SW480 (cell line): ENCODE data around the gene SMARCD2.
A peak's percentile ranks its signal among the peaks of the same experiment; 100 is the strongest.
"Not testable (repeated sequence)": the region's sequence is repeated elsewhere in the genome, so short reads cannot be mapped to it uniquely, and the experiment has no call there.

ENCODE experiments used
- DNase-seq: peaks from one replicate; pipeline ENCODE4 v3.0.0-alpha.2; 2016; ENCODE audit warnings: low spot score

SMARCD2 gene

DNA sequence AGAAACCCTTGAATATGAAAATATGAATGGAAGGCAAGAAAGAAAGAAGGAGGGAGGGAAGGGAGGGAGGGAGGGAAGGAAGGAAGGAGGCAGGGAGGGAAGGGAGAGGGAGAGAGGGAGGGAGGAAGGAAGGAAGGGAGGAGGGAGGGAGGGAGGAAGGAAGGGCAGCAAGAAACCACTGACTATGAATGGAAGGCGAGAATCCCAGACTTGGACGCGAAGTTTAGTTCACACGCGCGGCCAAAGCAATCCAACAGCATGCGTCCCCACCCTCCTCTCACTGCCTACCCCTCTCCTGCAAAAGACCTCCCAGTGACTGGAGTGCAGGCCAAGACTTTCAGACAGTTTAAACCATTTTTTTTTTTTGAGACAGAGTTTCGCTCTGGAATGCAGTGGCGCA is 7.9 kb upstream of the SMARCD2 start:
- DNase-seq = no peak

DNA sequence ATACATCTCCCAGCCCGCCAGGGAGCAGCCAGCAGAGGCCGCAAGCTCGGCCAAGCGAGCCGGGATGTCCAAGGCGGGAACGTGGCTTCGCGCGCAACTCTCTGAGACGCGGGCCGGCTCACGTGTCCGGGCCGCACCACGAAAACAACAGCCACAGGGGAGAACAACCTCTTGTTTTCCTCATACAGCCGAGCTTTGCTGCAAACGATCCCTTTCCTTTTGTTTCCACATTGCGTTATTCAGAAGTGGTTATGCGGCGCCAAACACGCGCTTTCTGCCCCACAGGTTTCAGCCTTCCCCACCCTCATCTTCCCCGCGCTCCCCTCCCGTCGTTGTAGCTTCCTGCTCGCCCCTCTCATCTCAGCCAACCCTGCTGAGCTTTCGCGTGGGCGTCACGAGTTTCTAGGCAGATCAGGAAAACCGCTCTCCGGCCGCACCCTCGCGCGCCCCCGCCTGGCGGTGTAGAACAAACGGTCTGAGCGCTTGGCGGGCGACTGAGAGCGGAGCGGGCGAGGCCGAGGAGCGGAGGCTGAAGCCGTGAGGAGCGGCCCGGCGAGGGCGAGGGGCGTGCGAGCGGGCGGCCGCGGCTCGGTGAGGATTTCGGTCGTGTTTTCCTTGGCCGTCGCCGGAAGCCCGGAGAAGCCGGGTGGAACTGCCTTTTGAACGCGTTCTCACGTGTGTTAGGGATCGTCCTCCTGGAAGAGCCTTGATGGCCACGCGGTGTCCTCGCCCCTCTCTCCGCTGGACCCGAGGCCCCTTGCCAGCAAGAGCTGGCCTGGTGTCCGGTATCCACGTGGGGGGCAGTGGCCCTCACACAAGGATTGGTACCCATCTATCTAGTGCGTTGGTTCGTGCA is 6.6 kb upstream of the SMARCD2 start:
- peak; percentile 95 for DNase-seq

DNA sequence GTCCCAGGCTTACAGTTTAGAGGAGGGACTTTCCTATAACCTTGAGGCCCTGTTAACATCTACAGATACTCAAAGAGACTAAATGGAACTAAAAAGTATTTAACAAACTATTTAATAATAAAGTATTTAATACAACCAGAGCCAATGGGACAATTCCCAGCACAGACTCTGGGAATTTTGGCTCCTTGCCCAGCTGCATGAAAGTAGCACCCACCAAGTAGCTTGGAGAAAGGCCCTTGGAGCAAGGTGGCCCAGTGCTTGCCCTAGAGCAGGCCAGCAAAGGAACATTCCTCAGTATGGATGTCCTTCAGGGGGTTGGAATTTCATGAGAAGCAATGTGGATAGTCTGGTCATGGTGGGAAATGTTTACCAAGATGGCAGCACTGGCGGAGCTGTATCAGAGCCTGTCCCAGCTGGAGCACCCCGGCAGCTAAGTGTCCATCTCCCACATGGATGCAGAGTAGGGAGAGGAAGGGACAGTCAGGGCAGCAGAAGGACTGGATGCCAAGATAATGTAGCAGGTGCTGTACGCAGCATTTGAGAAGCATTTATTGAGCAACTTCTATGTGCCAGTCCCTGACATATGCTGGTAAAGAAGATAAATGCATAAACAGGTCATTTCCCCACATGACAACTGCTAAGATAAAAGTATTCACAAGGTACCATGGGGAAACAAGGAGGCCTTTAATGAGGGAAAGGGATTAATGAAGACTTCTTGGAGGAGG is 5.2 kb upstream of the SMARCD2 start:
- DNase-seq = no peak

DNA sequence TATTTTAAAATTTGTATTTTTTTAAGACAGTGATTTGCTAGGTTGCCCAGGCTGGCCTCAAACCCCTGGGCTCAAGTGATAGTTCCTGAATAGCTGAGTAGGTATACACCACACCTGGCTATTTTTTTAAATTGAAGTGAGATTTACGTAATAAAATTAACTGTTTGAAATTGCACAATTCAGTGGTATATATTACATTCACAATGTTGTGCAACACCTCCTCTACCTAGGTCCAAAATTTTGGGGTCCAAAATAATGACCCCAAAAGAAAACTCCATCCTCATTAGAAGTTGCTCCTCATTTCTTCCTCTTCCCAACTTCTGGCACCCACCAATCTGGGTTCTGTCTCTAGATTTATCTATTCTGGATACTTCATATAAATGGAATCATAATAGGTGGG is 3.0 kb upstream of the SMARCD2 start:
- no peak for DNase-seq

DNA sequence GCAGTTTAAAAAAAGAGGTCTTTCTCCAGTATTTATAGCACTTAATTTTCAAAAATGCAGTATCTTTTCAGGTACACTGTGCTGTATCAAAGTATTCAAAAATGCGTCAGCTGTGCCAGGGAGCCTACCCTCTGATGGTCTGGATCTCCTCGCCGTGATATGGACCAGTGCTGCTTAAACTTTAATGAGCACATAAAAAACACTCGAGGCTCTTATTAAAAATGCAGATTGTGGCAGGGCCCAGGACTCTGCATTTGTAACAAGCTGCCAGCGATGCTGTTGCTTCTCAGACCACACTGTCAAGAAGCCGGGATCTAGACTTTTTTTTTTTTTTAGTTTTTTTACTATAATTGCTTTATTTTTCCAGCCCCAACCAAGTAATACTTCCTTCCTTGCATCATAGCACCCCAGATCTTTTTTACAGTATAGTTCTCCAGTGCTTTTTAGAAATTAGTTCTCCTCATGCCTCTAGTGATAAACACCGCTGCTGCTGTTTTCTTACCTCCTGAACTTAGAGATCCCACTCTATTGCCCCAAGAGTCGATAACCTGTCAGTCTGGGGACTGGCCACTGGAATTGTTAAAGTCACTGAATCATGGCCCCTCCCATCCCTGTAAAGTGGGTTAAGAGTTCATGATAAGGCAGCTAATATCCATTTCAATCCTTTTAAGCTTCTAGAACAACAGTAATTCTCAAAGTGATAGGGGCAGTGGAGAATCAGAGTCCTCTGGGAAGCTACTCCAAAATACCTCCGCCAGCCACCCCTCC is 1.6 kb upstream of the SMARCD2 start:
- no peak for DNase-seq

DNA sequence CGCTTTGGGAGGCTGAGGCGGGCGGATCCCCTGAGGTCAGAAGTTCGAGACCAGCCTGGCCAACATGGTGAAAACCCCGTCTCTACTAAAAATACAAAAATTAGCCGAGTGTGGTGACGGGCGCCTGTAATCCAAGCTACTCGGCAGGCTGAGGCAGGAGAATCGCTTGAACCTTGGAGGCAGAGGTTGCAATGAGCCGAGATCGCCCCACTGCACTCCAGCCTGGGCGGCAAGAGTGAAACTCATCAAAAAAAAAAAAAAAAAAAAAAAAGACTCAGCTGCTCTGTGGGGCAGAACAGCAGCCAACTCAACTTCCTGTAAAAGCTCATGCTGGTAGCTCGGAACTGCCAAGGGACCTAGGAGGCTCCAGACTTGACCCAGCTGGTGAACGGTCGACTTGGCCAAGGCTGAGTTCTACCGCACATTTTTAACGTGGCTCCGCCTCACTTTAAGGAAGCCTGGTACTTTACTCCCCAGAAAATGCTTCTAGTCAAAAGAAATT is 953 bp upstream of the SMARCD2 start:
- DNase-seq = not testable (repeated sequence)

DNA sequence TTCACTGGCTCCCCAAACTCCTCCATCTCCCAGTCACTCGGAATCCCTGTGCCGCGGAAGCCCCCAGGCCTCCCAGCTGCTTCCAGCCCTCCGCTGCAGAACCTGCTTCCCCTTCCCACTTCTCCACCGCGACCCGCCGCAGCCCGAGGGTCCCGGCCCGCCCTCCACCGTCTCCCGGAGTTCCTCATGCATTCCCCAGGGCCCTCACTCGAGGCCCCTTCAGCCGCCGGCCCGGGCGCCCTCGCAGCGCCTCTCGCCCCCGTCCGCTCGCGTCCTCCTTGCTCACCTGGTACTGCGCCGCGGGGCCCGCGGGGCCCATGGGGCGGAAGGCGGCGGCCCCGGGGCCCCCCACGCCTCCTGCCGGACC is 329 bp downstream of the SMARCD2 start:
- DNase-seq = no peak

DNA sequence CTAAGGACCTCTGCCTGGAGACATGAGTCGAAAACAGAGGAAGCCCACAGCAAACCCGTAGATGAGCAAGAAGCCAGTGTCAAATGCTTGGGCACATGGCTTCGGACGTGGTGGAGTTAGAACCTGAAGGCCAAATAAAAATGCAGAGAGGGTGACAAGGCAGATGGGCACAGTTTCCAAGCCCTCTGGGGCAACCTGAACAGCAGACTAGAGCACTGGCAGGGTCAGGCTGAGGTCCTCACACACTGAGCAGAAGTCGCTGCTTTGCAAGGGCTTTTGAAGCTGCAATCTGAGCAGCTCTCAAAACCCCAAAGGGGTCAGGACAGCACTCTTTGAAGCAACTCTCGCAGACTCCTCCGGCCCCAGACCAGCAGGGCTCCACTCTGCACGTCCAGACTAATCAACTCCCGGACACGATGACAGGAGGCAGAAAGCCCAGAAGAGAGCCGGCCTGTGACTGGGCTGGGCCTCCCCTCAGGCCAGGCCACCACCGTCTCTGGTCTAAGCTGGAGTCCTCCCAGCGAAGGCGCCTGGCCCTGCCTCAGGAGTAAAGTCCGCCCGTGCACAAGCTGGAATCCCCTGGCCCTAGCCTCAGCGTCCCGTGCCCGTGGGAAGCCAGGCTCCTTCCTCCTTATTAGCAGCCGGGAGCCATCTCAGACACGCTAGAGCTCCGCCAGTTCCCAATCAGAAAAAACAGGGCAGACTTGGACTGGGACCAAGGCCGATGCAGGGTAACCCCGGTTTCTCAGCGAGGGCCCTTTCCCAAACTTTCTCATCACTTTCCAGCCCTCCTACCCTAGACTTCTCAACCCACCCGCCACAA is 924 bp downstream of the SMARCD2 start:
- peak; percentile 23 for DNase-seq

DNA sequence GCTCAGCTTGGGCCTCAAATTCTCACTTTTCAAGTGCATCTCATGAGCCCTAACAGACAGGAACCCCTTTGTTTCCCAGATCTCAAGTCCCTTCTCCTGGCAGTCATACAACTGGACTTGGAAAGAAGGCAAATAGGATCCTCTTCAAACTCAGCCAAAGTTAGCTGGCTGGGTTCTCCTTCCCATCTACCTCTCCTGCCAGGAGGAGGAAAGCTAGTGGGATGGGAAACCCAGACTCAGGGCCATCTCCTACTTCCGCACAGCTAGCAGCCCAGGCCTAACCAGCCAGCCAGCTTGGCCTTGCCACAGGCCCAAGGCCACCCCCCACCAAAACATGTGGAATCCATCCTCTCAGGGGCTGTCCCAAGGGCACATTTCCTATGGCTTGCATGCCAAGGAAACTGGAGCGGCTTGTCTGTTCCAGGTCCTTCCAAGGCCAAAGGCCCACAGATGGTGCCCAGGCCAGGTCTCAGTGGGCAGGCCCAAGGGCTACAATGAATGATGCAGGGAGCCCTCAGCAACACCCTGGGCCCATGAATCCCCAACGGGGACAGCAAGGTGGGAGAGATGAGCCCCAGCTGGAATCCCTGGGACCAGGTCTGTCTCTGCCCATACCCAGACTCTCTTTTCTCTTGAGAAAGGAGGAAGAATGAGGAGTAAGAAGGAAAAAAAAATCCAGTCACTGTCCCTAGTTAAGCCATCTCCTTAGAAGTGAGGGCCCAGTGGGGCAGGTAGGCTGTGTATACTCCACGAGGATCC is 1.7 kb downstream of the SMARCD2 start:
- no peak for DNase-seq

DNA sequence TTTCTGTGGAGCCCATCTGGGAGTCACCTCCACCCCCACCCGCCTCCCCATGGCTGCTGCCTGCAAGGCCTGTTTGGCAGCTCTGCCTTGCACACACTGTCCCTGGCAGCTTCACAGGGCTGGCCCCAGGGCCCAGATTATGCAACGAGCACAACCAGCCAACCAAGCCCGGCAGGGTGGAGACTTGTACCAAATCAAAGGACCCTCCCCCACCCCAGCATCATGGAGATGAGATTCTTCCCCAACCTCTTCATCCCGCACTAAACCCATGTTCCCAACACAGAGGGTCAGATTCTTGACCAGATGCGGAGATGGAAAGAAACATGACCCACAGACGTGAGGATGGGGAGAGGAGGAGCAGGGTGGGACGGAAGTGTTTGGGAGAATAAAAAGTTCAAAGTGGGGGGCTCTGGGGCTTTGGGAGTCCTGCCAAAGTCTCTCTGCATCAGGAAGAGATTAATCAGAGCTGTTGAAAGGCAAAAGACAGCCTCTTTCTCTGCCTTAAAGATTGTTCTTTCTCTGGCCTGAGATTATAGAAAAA is 3.8 kb downstream of the SMARCD2 start:
- DNase-seq = no peak

DNA sequence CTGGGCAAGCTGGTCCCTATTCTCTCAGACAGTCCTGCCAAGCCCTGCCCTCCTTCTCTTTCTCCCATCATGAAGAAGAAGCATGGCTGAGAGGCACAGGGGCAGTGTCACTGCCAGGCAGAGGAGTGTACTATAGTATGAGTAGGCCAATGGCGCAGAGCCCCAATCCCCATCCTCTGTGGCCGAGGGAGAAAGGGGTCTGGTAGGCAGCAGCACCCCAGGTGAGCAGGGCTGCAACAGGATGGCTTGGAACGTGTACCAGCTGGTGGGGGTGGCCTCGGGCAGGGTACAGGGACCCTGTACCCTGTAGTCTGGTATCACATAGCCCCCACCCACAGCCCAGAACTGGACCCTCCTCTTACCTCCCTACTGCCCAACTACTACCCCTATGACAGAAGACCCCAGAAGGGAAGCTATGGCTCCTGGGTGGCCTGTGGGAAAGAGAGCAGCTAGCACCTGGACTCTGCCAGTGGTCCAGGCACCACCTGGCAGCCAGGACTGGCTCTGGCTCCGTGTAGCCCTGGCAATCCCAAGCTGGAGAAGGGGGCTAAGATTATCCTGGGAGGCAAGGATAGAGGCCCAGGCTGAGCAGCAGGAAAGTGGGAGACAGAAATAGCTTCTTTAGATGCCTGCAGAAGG is 4.4 kb downstream of the SMARCD2 start:
- no peak for DNase-seq

DNA sequence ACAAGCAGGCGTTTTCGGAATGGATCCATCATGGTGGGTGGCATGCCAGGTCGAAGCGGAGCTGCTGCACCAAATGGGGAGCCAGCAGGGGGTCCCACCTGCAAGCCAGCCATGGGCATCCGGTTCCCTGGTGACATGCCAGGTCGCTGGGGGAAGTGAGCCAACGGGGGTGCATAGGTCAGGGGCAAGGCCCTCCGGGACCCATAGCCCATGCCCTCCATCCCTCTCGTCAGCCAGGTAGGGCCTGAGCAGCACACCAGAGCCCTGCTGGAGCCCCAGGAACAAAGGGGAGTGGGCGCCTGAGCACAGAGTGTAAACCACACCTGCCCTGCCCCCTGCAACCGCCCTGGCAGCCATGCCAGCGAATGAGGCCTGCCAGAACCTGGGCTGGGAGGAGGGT is 5.0 kb downstream of the SMARCD2 start:
- DNase-seq = no peak

DNA sequence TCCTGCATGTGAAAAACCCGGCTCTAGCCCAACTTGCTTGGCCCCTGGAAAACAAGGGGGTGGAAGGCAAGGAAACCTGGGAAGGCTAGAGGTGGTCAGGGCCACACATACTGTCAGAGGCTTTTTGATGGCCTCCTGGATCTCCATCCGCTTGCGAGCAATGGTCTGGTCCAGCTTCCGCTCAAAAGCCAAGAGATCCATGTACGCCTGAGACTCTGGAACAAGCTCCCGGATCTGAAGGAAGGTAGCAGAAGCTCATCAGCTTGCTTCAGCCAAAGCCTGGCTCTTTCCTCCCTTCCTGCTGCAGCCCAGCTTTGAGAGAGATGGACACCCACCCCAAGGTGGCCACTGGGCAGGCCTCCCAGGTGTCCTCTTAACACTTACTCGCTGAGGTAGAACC is 5.7 kb downstream of the SMARCD2 start:
- no peak for DNase-seq

DNA sequence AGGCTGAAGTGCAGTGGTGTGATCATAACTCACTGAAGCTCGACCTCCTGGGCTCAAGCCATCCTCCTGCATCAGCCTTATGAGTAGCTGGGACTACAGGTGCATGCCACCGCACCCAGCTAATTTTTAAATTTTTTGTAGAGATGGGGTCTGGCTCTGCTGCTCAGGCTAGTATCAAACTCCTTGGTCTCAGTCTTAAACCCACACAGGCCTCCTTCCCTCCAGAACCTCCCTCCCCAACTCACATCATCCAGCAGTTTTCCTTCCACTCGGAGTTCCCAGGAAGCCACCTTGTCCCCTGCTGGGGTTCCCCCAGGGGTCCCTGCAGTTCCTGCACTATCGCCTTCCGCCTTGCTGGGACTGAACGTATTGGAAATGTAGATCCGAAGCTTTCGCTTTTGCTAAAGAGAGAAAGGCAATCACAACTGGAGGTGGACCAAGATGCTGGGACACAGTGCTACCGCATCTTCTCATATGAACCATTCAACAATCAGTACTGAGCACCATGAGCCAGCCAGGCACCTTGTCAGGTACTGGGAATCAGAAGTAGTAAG is 7.2 kb downstream of the SMARCD2 start:
- no peak for DNase-seq

DNA sequence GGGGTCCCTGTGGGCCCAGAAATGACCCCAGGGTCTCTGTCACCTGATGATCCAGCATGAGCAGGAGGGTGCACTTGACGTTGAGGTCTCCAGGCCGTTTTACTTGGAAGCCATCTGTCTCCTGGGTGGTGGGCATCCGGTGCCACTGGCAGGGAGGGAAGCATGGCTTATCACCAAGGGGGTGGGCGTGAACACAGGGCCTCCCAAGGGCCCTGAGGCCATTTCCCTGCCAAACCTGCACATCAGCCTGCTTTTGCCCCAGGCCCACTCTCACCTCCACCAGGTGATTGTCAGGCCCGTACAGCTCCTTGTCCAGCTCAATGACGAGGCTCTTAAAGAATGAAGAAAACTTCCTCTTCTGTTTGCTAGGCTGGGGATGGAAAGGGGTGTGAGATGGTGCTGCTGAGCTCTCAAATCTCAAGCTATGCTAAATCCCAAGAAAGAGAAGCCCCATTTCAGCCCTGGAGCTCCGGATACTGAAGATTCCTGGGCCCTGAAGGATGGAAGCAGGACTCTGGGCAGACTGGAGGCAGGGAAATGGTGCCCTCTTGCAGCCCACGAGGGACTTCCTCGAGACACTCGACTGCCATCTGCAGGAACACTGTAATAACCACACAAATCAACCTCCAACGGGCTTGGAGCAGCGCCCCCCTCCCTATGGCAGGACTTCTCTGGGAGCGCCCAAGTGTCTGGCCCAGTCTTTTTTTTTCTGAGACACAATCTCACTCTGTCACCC is 7.9 kb downstream of the SMARCD2 start:
- DNase-seq = peak; percentile 79

DNA sequence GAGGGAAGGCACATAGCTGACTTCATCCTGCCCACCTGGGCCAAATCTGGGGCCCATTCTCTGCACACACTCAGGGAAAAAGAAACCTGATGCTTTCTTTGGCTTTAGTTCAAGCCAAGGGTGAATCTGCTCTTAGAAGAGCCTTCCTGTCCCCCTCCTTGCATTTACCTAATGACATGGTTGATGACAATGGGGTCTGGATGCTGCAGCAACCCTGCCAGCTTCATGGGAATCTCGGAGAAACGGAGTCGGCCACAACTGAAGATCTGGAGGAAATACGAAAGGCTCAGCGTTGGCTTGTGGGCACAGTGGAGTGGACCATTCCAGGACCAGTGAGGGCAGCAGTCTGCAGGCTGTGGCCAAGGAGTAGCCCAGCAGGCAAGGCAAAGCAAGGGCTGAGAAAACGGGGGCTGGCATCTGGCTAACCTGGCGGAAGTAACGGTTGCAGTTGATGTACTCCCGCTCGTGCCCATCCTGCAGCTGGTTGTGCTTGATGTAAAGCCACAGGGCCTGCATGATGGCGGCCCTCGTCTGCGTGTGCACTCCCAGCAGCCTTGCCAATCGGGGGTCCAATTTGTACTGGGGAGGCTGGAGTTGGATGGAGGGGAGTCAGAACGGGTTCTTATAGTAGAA is 8.6 kb downstream of the SMARCD2 start:
- no peak for DNase-seq

DNA sequence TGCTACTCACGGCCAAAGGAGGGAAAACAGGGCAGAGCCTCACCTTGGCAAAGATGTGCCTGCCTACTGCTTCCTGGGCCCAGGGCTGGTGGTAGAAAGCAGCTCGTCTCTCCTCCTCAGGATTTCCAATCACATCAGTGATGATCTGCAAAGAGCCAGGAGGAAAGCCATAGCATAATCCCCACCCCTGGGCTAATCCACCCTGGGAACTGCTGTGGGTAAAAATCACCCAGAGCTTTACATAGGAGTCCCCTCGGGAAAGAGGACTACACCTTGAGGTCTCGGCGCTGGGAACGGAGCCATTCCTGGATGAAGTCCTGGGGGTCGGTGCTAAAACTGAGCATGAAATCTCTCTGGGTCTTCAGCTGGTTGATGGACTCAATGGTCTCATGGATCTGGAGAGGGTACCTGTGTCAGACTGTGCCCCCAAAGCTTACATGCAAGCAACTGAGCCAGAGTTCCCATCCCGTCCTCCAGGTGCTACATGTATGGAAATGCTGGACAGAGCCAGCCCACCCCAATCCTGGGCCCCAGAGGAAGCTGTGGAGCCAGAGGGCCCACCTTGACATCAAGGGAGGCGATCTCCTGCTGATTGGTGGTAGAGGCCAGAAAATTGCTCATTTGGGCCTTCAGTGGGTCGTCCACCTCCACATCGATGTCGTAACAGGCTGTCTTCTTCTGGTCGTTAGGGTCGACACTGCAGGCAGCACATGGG is 9.3 kb downstream of the SMARCD2 start:
- no peak for DNase-seq

DNA sequence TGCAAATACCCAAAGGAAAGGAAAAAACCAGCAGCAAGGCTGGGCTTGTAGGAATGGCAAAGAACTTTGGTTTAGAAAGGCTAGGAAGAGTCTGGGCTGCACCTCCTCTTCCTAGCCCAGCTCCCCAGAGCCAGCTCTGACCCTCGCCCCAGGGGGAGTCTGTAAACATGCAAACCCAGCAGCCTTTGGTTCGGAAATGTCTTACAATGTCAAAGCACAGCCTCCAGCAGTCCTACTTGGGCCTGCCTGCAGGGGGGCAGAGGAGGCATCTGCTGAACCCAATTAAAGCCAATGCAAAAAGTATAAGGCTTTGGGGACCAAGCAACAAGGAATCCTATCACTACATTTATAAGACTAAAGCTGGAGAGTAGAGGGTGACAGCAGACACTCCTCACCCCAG is 10.0 kb downstream of the SMARCD2 start:
- no peak for DNase-seq
